ENCODE measurements around the gene TIMP4. TPM values are rescaled to one million over a fixed set of nuclear protein-coding genes. Genes with fewer than 3 reads are reported as not detected.

The TIMP4 gene
- total and polyA plus RNA-seq, 8 donors = 2.6 to 13.4 (median 7.3) TPM

- Histone ChIP-seq H3K36me3 (no peaks in the 10 kb centered on the region), H3K9me3 (no peaks in the 10 kb centered on the region), H3K27me3 (no peaks in the 10 kb centered on the region), H3K27ac (peak overlapping the region; percentile 7 to 81 (median 77)), H3K4me3 (no peak overlapping the region), H3K4me1 (peaks cover 8 to 26% (median 15%) of the 10 kb centered on the region in 4 donors)
- intact Hi-C loops (cut with DNase I; ENCODE audit: low total_unique reads) = no loop called here
- 34 to 66% (median 62%) methylated on average over 6 of the region's 6 CpGs for WGBS, 5 donors
- TF ChIP-seq POLR2A (IDR thresholded peaks at IDR 0.05) (no peak), EP300 (IDR thresholded peaks at IDR 0.05) (peak; percentile 94), POLR2AphosphoS5 (IDR thresholded peaks at IDR 0.05) (peak; percentile 79 to 85 (median 84))
- DNase-seq = peak; percentile 29 to 59
These were observed 14.7 kb downstream of the TIMP4 start for GRCh38 chr3:12143949-12144504.

GRCh38 chr3:12142476-12142875, 16.2 kb downstream of the TIMP4 start:
- TF ChIP-seq POLR2AphosphoS5 (IDR thresholded peaks at IDR 0.05) = no peak
- no peak for TF ChIP-seq CTCF (IDR thresholded peaks at IDR 0.05)
- TF ChIP-seq EP300 (IDR thresholded peaks at IDR 0.05) = no peak
- TF ChIP-seq POLR2A (IDR thresholded peaks at IDR 0.05) = no peak
- no peak for DNase-seq
- Histone ChIP-seq H3K27ac (peak overlapping the region in 1 of 5 donors; percentile 79), H3K36me3 (no peaks in the 10 kb centered on the region), H3K4me3 (no peak overlapping the region), H3K4me1 (peaks cover 0 to 18% (median 17%) of the 10 kb centered on the region in 4 donors), H3K27me3 (no peaks in the 10 kb centered on the region), H3K9me3 (no peaks in the 10 kb centered on the region)
- intact Hi-C loops (cut with DNase I; ENCODE audit: low total_unique reads) = no loop called here
- whole genome bisulfite sequencing, 5 donors = 89 to 98% (median 93%) methylated on average over 4 of the region's 4 CpGs

- Histone ChIP-seq H3K27me3 (no peaks in the 10 kb centered on the region), H3K4me1 (peaks cover 0 to 18% (median 17%) of the 10 kb centered on the region in 4 donors), H3K4me3 (no peak overlapping the region), H3K9me3 (no peaks in the 10 kb centered on the region), H3K27ac (no peak overlapping the region), H3K36me3 (no peaks in the 10 kb centered on the region)
- no peak for DNase-seq
- WGBS, 5 donors = 85 to 100% (median 91%) methylated on average over 1 of the region's 1 CpG
- intact Hi-C loops (cut with DNase I; ENCODE audit: low total_unique reads) = no loop called here
- TF ChIP-seq EP300 (IDR thresholded peaks at IDR 0.05) (no peak), POLR2A (IDR thresholded peaks at IDR 0.05) (no peak), CTCF (IDR thresholded peaks at IDR 0.05) (no peak), POLR2AphosphoS5 (IDR thresholded peaks at IDR 0.05) (no peak)
These were observed 17.4 kb downstream of the TIMP4 start for GRCh38 chr3:12141350-12141749.

- intact Hi-C loops (cut with DNase I; ENCODE audit: low total_unique reads) = loop anchor here (5.0 kb wide), 1 partner anchor 33 kb away; no protein-coding TSS in a partner anchor
- 48 to 60% (median 51%) methylated on average over 5 of the region's 5 CpGs for WGBS, 5 donors
- DNase-seq = peak in 1 of 2 donors; percentile 78
These were observed 19.6 kb downstream of the TIMP4 start for GRCh38 chr3:12139111-12139511.

More at GRCh38 chr3:12139111-12139511, 19.6 kb downstream of the TIMP4 start:
- Histone ChIP-seq H3K4me3 (no peak overlapping the region), H3K27me3 (no peaks in the 10 kb centered on the region), H3K27ac (peak overlapping the region in 2 of 5 donors; percentile 11 to 39), H3K36me3 (no peaks in the 10 kb centered on the region), H3K4me1 (peaks cover 0 to 24% (median 10%) of the 10 kb centered on the region in 4 donors), H3K9me3 (no peaks in the 10 kb centered on the region)
- TF ChIP-seq POLR2A (IDR thresholded peaks at IDR 0.05) = no peak
- no peak for TF ChIP-seq EP300 (IDR thresholded peaks at IDR 0.05)
- TF ChIP-seq CTCF (IDR thresholded peaks at IDR 0.05) = peak in 3 of 7 experiments; percentile 19 to 51 (median 29)
- TF ChIP-seq POLR2AphosphoS5 (IDR thresholded peaks at IDR 0.05) = peak in 2 of 3 donors; percentile 5 to 28

Data from stomach (tissue), 9 donors.